Measurements from ENCODE around the gene ZSWIM4. TPM values are rescaled to one million over a fixed set of nuclear protein-coding genes. Genes with fewer than 3 reads are reported as not detected.

ZSWIM4 gene
- total and polyA plus RNA-seq, 2 experiments from 2014 or later: 5.4 to 42.3 TPM

DNA sequence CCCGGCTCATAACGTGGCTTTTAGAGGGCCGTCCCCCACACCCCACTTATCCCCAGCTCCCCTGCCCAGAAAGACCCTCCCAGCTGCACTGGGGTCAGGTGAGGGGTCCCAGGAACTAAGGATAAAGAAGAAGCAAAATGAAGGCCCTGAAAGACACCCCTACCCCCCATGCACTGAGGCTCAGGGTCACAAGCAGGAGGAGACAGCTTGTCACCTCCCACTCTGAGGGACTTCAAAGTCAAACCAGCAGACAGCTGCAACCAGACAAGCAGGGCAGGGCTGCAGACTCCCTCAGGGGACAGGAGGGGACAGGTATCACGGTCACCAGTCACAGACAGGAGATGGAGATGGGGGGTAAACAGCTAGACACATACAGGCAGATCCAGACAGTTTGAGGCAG, 75.6 kb downstream of the ZSWIM4 start:
- no peaks in the 10 kb centered on the region for H3K9me3 Mint-ChIP-seq
- ATAC-seq: no peak
- H3K79me2 ChIP-seq (replicated peaks; ENCODE audit: insufficient read depth): no peaks in the 10 kb centered on the region

More for the DNA sequence above, 75.6 kb downstream of the ZSWIM4 start:
- Histone ChIP-seq H3K4me2 (no peak overlapping the region), H3K27me3 (ENCODE audit: insufficient read depth) (peaks cover 98% of the 10 kb centered on the region), H3K27ac (ENCODE audit: low read depth) (no peak overlapping the region), H3K9me2 (ENCODE audit: insufficient read depth) (no peaks in the 10 kb centered on the region), H4K20me1 (replicated peaks; ENCODE audit: insufficient read depth) (peaks cover 6% of the 10 kb centered on the region; the same call in 1 of the 2 replicates), H3K4me1 (ENCODE audit: insufficient read depth) (peaks cover 8% of the 10 kb centered on the region; the same call in 1 of the 2 replicates), H3F3A (replicated peaks; ENCODE audit: low read depth) (peaks cover 7% of the 10 kb centered on the region; the same call in 1 of the 2 replicates), H3K4me3 (no peak overlapping the region), H3K36me3 (ENCODE audit: insufficient read depth) (no peaks in the 10 kb centered on the region), H2AFZ (no peak overlapping the region)
- DNase-seq (ENCODE audit: low spot score): no peak
- Mint-ChIP-seq H3K36me3 (ENCODE audit: low read depth) (no peaks in the 10 kb centered on the region; the same call in 2 of the 3 replicates), H3K27ac (no peak overlapping the region), H3K27me3 (ENCODE audit: insufficient read depth, low read depth, poor library complexity) (peaks cover 96% of the 10 kb centered on the region), H3K4me3 (no peak overlapping the region), H3K4me1 (peaks cover 12% of the 10 kb centered on the region; the same call in 2 of the 3 replicates)
- no peak for TF ChIP-seq EZH2 (IDR thresholded peaks at IDR 0.05; ENCODE audit: low read depth, unreplicated experiment)
- TF ChIP-seq, protein P1, sequence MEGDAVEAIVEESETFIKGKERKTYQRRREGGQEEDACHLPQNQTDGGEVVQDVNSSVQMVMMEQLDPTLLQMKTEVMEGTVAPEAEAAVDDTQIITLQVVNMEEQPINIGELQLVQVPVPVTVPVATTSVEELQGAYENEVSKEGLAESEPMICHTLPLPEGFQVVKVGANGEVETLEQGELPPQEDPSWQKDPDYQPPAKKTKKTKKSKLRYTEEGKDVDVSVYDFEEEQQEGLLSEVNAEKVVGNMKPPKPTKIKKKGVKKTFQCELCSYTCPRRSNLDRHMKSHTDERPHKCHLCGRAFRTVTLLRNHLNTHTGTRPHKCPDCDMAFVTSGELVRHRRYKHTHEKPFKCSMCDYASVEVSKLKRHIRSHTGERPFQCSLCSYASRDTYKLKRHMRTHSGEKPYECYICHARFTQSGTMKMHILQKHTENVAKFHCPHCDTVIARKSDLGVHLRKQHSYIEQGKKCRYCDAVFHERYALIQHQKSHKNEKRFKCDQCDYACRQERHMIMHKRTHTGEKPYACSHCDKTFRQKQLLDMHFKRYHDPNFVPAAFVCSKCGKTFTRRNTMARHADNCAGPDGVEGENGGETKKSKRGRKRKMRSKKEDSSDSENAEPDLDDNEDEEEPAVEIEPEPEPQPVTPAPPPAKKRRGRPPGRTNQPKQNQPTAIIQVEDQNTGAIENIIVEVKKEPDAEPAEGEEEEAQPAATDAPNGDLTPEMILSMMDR (conservative IDR thresholded peaks at IDR 0.05; ENCODE audit: low read depth in 2 of 2): no peak
- TF ChIP-seq CREB1 (CRISPR knock-in tag; IDR thresholded peaks at IDR 0.05; ENCODE audit: low read depth): no peak
- TF ChIP-seq REST (IDR thresholded peaks at IDR 0.05; ENCODE audit: unreplicated experiment): no peak
- TF ChIP-seq JUNB (IDR thresholded peaks at IDR 0.05; ENCODE audit: unreplicated experiment): no peak
- TF ChIP-seq, protein P2, sequence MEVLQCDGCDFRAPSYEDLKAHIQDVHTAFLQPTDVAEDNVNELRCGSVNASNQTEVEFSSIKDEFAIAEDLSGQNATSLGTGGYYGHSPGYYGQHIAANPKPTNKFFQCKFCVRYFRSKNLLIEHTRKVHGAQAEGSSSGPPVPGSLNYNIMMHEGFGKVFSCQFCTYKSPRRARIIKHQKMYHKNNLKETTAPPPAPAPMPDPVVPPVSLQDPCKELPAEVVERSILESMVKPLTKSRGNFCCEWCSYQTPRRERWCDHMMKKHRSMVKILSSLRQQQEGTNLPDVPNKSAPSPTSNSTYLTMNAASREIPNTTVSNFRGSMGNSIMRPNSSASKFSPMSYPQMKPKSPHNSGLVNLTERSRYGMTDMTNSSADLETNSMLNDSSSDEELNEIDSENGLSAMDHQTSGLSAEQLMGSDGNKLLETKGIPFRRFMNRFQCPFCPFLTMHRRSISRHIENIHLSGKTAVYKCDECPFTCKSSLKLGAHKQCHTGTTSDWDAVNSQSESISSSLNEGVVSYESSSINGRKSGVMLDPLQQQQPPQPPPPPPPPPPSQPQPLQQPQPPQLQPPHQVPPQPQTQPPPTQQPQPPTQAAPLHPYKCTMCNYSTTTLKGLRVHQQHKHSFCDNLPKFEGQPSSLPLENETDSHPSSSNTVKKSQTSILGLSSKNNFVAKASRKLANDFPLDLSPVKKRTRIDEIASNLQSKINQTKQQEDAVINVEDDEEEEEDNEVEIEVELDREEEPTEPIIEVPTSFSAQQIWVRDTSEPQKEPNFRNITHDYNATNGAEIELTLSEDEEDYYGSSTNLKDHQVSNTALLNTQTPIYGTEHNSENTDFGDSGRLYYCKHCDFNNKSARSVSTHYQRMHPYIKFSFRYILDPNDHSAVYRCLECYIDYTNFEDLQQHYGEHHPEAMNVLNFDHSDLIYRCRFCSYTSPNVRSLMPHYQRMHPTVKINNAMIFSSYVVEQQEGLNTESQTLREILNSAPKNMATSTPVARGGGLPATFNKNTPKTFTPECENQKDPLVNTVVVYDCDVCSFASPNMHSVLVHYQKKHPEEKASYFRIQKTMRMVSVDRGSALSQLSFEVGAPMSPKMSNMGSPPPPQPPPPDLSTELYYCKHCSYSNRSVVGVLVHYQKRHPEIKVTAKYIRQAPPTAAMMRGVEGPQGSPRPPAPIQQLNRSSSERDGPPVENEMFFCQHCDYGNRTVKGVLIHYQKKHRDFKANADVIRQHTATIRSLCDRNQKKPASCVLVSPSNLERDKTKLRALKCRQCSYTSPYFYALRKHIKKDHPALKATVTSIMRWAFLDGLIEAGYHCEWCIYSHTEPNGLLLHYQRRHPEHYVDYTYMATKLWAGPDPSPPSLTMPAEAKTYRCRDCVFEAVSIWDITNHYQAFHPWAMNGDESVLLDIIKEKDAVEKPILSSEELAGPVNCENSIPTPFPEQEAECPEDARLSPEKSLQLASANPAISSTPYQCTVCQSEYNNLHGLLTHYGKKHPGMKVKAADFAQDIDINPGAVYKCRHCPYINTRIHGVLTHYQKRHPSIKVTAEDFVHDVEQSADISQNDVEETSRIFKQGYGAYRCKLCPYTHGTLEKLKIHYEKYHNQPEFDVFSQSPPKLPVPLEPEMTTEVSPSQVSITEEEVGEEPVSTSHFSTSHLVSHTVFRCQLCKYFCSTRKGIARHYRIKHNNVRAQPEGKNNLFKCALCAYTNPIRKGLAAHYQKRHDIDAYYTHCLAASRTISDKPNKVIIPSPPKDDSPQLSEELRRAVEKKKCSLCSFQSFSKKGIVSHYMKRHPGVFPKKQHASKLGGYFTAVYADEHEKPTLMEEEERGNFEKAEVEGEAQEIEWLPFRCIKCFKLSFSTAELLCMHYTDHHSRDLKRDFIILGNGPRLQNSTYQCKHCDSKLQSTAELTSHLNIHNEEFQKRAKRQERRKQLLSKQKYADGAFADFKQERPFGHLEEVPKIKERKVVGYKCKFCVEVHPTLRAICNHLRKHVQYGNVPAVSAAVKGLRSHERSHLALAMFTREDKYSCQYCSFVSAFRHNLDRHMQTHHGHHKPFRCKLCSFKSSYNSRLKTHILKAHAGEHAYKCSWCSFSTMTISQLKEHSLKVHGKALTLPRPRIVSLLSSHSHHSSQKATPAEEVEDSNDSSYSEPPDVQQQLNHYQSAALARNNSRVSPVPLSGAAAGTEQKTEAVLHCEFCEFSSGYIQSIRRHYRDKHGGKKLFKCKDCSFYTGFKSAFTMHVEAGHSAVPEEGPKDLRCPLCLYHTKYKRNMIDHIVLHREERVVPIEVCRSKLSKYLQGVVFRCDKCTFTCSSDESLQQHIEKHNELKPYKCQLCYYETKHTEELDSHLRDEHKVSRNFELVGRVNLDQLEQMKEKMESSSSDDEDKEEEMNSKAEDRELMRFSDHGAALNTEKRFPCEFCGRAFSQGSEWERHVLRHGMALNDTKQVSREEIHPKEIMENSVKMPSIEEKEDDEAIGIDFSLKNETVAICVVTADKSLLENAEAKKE (CRISPR knock-in tag; IDR thresholded peaks at IDR 0.05): no peak
- TF ChIP-seq NANOG (IDR thresholded peaks at IDR 0.05; ENCODE audit: borderline replicate concordance): no peak
- TF ChIP-seq STAT1 (IDR thresholded peaks at IDR 0.05; ENCODE audit: unreplicated experiment): no peak
- TF ChIP-seq ZNF114 (CRISPR knock-in tag; IDR thresholded peaks at IDR 0.05): no peak
- TF ChIP-seq ZNF331 (CRISPR knock-in tag; IDR thresholded peaks at IDR 0.05; ENCODE audit: low read depth): no peak
- no peak for TF ChIP-seq EZH2phosphoT487 (IDR thresholded peaks at IDR 0.05; ENCODE audit: unreplicated experiment)

All from GM23338 (cell line).